Fibroblast of the aortic adventitia (primary cell): ENCODE data around the gene CFTR. TPM values are rescaled to one million over a fixed set of nuclear protein-coding genes. Genes with fewer than 3 reads are reported as not detected.

ENCODE experiments used
- DNase-seq: peaks from one replicate; pipeline ENCODE4 v3.0.0-alpha.2; 2010; ENCODE audit warnings: low read depth
- H3K4me3 ChIP-seq: 2 replicates; pipeline ENCODE4 v1.5.1; 2011; ENCODE audit warnings: low read depth, mild to moderate bottlenecking, control low read depth, low read length, moderate library complexity
- total RNA-seq: library from RNA; depleted of rRNA; stranded (reverse); fragments of >200 nt; gene quantifications from 2 replicates; pipeline ENCODE4 v1.2.3, GENCODE V29; 2012; ENCODE audit warnings: low replicate concordance
- TF ChIP-seq, protein P1 (sequence below): IDR thresholded peaks from 2 replicates; pipeline ENCODE4 v1.5.1; 2011; ENCODE audit warnings: mild to moderate bottlenecking, low read length, control low read depth, inconsistent platforms; ENCODE audit not compliant: insufficient read depth

Gene CFTR
- total RNA-seq, 1 donor = 0.09 TPM

- TF ChIP-seq, protein P1, sequence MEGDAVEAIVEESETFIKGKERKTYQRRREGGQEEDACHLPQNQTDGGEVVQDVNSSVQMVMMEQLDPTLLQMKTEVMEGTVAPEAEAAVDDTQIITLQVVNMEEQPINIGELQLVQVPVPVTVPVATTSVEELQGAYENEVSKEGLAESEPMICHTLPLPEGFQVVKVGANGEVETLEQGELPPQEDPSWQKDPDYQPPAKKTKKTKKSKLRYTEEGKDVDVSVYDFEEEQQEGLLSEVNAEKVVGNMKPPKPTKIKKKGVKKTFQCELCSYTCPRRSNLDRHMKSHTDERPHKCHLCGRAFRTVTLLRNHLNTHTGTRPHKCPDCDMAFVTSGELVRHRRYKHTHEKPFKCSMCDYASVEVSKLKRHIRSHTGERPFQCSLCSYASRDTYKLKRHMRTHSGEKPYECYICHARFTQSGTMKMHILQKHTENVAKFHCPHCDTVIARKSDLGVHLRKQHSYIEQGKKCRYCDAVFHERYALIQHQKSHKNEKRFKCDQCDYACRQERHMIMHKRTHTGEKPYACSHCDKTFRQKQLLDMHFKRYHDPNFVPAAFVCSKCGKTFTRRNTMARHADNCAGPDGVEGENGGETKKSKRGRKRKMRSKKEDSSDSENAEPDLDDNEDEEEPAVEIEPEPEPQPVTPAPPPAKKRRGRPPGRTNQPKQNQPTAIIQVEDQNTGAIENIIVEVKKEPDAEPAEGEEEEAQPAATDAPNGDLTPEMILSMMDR = no peak
- DNase-seq = no peak
- H3K4me3 ChIP-seq = no peak overlapping the region
Measured at GRCh38 chr7:117555260-117555659, 75.4 kb downstream of the CFTR start.

GRCh38 chr7:117559391-117559790 lies 79.6 kb downstream of the CFTR start:
- no peak for DNase-seq
- TF ChIP-seq, protein P1 = no peak
- H3K4me3 ChIP-seq = no peak overlapping the region

DNA sequence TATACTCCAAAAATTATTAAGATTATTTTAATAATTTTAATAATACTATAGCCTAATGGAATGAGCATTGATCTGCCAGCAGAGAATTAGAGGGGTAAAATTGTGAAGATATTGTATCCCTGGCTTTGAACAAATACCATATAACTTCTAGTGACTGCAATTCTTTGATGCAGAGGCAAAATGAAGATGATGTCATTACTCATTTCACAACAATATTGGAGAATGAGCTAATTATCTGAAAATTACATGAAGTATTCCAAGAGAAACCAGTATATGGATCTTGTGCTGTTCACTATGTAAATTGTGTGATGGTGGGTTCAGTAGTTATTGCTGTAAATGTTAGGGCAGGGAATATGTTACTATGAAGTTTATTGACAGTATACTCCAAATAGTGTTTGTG lies 80.2 kb downstream of the CFTR start:
- no peak for DNase-seq
- TF ChIP-seq, protein P1 = no peak
- no peak overlapping the region for H3K4me3 ChIP-seq

DNA sequence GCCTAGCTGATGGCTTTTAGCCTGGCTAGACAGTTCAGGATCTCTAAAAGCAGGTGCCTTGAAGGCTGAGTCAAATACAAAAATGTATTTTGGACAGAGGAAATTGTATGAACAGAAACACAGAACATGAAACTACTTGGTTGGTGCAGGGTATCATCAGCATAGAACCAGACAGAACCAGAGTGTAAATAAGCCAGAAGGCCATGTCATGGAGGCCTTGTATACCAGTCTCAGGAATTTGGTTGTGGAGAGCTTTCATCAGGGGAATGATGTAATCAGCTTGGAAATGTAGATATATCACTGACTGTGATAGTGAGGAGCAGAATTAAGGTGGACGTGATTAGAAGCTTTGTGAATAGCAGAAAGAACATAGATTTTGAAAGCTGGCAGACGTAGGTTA lies 82.9 kb downstream of the CFTR start:
- no peak overlapping the region for H3K4me3 ChIP-seq
- TF ChIP-seq, protein P1 = no peak
- DNase-seq = peak; percentile 1

DNA sequence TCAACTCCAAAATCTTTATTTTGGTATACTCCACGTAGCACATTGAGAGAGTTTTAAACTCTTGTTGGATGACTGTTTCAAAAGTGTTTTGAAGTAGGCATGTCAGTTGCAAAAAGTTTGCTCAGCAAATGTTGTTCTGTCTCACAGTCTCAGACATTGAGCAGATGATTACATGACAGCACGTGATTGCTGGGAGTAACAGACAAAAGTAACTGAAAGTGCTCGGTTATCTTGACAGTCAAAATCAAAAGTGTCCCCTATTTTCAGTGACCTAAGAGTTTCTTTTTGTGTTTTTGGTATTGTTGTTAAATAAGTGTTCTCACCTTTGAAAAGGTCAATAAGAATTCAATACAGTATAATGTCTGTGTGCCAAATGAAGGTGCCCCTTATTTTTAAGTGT lies 84.3 kb downstream of the CFTR start:
- TF ChIP-seq, protein P1 = no peak
- H3K4me3 ChIP-seq = no peak overlapping the region
- no peak for DNase-seq

GRCh38 chr7:117564627-117565026 lies 84.8 kb downstream of the CFTR start:
- TF ChIP-seq, protein P1 = no peak
- H3K4me3 ChIP-seq = no peak overlapping the region
- no peak for DNase-seq

- no peak for DNase-seq
- H3K4me3 ChIP-seq = no peak overlapping the region
- TF ChIP-seq, protein P1 = no peak
Measured at GRCh38 chr7:117565226-117565625, 85.4 kb downstream of the CFTR start.
